Smooth muscle cell (in vitro differentiated cells): ENCODE measurements around the gene WIPI1. TPM values are rescaled to one million over a fixed set of nuclear protein-coding genes. Genes with fewer than 3 reads are reported as not detected.
A peak's percentile ranks its signal among the peaks of the same experiment; 100 is the strongest.

Experiments used
- DNase-seq: peaks from one replicate; lab custom pipeline; 2025; ENCODE audit not compliant: unreplicated experiment; lab: John Stamatoyannopoulos, UW
- H2AFZ ChIP-seq: fragments of 200-600 bp; sonication (generic); 2 replicates; pipeline ENCODE4 v1.6.0; 2016; ENCODE audit warnings: antibody characterized with exemption, low read depth, mild to moderate bottlenecking
- H3F3A ChIP-seq: fragments of 200-600 bp; sonication (generic); 2 replicates; pipeline ENCODE4 v1.6.0; 2017; ENCODE audit warnings: antibody characterized with exemption, low read depth
- H3K27ac ChIP-seq: fragments of 200-600 bp; sonication (generic); 2 replicates; pipeline ENCODE4 v1.5.1; 2016; ENCODE audit warnings: low read depth, mild to moderate bottlenecking
- H3K27me3 ChIP-seq: fragments of 200-600 bp; sonication (generic); 2 replicates; pipeline ENCODE4 v1.6.1; 2016; ENCODE audit warnings: low read depth, mild to moderate bottlenecking
- H3K36me3 ChIP-seq: fragments of 200-600 bp; sonication (generic); 2 replicates; pipeline ENCODE4 v1.5.1; 2016; ENCODE audit warnings: low read depth
- H3K4me1 ChIP-seq: fragments of 200-600 bp; sonication (generic); 2 replicates; pipeline ENCODE4 v1.5.1; 2016; ENCODE audit warnings: low read depth
- H3K4me2 ChIP-seq: fragments of 200-600 bp; sonication (generic); 2 replicates; pipeline ENCODE4 v1.6.0; 2016; ENCODE audit warnings: mild to moderate bottlenecking
- H3K4me3 ChIP-seq: fragments of 200-600 bp; sonication (generic); 2 replicates; pipeline ENCODE4 v1.5.1; 2016; ENCODE audit warnings: mild to moderate bottlenecking
- H3K79me2 ChIP-seq: fragments of 200-600 bp; sonication (generic); 2 replicates; pipeline ENCODE4 v1.6.0; 2016; ENCODE audit warnings: low read depth, mild to moderate bottlenecking
- H3K9ac ChIP-seq: fragments of 200-600 bp; sonication (generic); 2 replicates; pipeline ENCODE4 v1.6.0; 2016; ENCODE audit warnings: low read depth
- H3K9me3 ChIP-seq: fragments of 200-600 bp; sonication (generic); replicated peaks from 2 replicates; pipeline ENCODE4 v1.5.1; 2016; ENCODE audit warnings: low read depth
- H4K20me1 ChIP-seq: fragments of 200-600 bp; sonication (generic); 2 replicates; pipeline ENCODE4 v1.6.0; 2016; ENCODE audit warnings: low read depth
- WGBS: methylation state at CpG from one replicate; pipeline ENCODE4 v1.1.7; 2016; ENCODE audit warnings: low lambda C conversion rate; 5-methylcytosine and 5-hydroxymethylcytosine counted together
- polyA plus RNA-seq: library from polyadenylated mRNA; unstranded; fragments of >200 nt; fragmentation: Nextera tagmentation; extraction: Ambion mirVana; gene quantifications from 2 replicates; pipeline ENCODE4 v1.2.1, GENCODE V29; 2016
- total RNA-seq: library from RNA; depleted of rRNA; stranded (reverse); fragments of >200 nt; gene quantifications from 2 replicates; pipeline ENCODE4 v1.2.3, GENCODE V29; 2014
- TF ChIP-seq, protein P1 (sequence below): fragments of 200-600 bp; sonication (generic); IDR thresholded peaks from 2 replicates; pipeline ENCODE4 v1.5.1; 2017; ENCODE audit warnings: borderline replicate concordance, mild to moderate bottlenecking, antibody characterized with exemption; ENCODE audit not compliant: insufficient read depth, poor library complexity, severe bottlenecking

The WIPI1 gene
- total and polyA plus RNA-seq, 2 experiments from 2014 or later = 188 to 196 TPM

DNA sequence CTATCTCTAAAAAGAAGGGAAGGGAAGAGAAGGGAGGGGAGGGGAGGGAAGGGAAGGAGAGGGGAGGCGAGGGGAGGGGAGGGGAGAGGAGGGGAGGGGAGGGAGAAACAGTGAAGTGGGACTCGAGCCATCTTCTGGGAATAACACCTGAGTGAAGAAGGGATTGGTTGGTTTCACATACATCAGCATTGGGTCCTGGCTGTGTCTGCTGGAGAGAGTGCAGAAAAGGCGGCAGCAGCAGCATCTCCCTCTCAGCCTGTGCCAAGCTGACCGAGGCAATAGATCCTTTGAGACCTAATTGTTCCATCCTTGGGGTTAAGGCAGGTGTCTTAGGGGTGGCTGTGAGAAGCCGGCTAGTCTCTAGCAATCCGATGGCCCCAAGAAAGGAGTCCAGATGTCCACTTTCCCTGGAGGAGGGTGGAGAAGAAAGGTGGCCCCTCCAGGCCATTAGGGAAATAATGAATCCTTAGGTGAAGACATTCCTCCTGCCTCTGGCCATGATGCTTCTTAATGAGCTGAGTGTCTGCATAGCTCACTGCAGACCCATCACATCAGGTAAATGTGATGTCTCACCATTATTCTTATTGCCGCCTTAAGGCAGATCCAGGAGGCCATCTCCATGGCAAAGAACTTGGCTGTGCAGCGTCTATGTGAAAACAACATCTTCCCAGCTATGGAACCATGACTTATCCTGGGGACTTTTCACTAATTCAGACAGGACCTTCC lies 71.6 kb downstream of the WIPI1 start:
- no peaks in the 10 kb centered on the region for H4K20me1 ChIP-seq
- no peaks in the 10 kb centered on the region for H3K27me3 ChIP-seq
- no peak overlapping the region for H3K9ac ChIP-seq
- TF ChIP-seq, protein P1, sequence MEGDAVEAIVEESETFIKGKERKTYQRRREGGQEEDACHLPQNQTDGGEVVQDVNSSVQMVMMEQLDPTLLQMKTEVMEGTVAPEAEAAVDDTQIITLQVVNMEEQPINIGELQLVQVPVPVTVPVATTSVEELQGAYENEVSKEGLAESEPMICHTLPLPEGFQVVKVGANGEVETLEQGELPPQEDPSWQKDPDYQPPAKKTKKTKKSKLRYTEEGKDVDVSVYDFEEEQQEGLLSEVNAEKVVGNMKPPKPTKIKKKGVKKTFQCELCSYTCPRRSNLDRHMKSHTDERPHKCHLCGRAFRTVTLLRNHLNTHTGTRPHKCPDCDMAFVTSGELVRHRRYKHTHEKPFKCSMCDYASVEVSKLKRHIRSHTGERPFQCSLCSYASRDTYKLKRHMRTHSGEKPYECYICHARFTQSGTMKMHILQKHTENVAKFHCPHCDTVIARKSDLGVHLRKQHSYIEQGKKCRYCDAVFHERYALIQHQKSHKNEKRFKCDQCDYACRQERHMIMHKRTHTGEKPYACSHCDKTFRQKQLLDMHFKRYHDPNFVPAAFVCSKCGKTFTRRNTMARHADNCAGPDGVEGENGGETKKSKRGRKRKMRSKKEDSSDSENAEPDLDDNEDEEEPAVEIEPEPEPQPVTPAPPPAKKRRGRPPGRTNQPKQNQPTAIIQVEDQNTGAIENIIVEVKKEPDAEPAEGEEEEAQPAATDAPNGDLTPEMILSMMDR = no peak
- peaks cover 3% of the 10 kb centered on the region for H3K4me1 ChIP-seq
- no peaks in the 10 kb centered on the region for H3K9me3 ChIP-seq
- no peak overlapping the region for H3K4me2 ChIP-seq
- DNase-seq = no peak
- WGBS = 92% methylated on average over 7 of the region's 8 CpGs
- no peak overlapping the region for H3K4me3 ChIP-seq
- H3K36me3 ChIP-seq = no peaks in the 10 kb centered on the region
- H3F3A ChIP-seq = peaks cover 16% of the 10 kb centered on the region
- H3K27ac ChIP-seq = no peak overlapping the region
- no peak overlapping the region for H2AFZ ChIP-seq
- H3K79me2 ChIP-seq = no peaks in the 10 kb centered on the region

DNA sequence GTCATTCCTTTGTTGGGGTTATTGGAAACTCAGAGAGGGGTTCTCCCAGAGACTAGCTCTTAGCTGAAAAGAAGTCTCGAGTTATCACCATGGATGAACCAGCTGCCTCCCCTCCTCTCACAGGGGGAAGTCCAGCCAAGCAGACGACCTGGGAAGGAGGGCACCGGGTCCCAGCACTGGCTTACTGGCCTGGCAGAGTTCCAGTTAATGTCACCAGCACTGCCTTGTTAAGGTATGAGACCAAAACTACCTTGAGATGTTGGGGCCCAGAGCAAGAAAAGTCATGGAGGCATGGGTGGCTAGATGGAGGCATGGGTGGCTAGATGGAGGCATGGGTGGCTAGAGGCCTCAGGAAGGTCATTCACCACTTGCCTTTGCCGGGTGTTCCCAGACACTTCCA lies 72.4 kb downstream of the WIPI1 start:
- 97% methylated on average over 4 of the region's 4 CpGs for WGBS
- H3K27ac ChIP-seq = peak overlapping the region; percentile 98

DNA sequence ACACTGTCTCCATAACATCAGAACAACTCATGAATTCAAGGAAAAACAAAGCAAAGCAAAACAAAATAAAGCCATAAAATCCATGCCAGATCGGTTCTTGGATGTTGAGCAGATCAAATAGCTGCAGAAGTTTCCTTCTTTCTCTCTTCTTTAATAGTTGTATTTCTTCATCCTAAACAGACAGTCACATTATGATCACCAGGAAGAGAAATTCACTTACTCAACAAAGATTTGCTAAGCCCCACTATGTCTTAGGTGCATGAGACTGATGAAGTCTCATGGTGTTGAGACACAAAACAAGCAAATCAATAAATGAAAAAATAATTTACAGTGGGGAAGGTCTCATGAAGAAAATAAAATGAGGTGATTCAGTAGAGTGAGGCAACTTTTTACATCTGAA lies 72.8 kb downstream of the WIPI1 start:
- Histone ChIP-seq H3K27me3 (no peaks in the 10 kb centered on the region), H3F3A (peaks cover 16% of the 10 kb centered on the region), H4K20me1 (no peaks in the 10 kb centered on the region), H3K9me3 (no peaks in the 10 kb centered on the region), H3K27ac (peak overlapping the region; percentile 98), H3K79me2 (no peaks in the 10 kb centered on the region), H3K9ac (peak overlapping the region; percentile 82), H3K36me3 (no peaks in the 10 kb centered on the region), H2AFZ (no peak overlapping the region), H3K4me1 (peaks cover 3% of the 10 kb centered on the region), H3K4me2 (peak overlapping the region; percentile 73), H3K4me3 (no peak overlapping the region)
- 62% methylated on average over 1 of the region's 1 CpG for WGBS
- TF ChIP-seq, protein P1 = no peak
- DNase-seq = no peak

More for the DNA sequence above, 72.4 kb downstream of the WIPI1 start:
- Histone ChIP-seq H3K4me3 (no peak overlapping the region), H3K79me2 (no peaks in the 10 kb centered on the region), H3K27me3 (no peaks in the 10 kb centered on the region), H3K4me2 (peak overlapping the region; percentile 73), H3K9me3 (no peaks in the 10 kb centered on the region), H3F3A (peaks cover 16% of the 10 kb centered on the region), H2AFZ (no peak overlapping the region), H4K20me1 (no peaks in the 10 kb centered on the region), H3K4me1 (peaks cover 3% of the 10 kb centered on the region), H3K36me3 (no peaks in the 10 kb centered on the region), H3K9ac (peak overlapping the region; percentile 82)
- TF ChIP-seq, protein P1 = no peak
- DNase-seq = no peak
